ENCODE data around the gene MTUS2. TPM values are rescaled to one million over a fixed set of nuclear protein-coding genes. Genes with fewer than 3 reads are reported as not detected.

Gene MTUS2
- total and polyA plus RNA-seq, 2 of the 8 experiments (the other 6 are each of a cell fraction or from before 2014, with no cell fraction given) = 0.18 to 0.80 TPM

DNA sequence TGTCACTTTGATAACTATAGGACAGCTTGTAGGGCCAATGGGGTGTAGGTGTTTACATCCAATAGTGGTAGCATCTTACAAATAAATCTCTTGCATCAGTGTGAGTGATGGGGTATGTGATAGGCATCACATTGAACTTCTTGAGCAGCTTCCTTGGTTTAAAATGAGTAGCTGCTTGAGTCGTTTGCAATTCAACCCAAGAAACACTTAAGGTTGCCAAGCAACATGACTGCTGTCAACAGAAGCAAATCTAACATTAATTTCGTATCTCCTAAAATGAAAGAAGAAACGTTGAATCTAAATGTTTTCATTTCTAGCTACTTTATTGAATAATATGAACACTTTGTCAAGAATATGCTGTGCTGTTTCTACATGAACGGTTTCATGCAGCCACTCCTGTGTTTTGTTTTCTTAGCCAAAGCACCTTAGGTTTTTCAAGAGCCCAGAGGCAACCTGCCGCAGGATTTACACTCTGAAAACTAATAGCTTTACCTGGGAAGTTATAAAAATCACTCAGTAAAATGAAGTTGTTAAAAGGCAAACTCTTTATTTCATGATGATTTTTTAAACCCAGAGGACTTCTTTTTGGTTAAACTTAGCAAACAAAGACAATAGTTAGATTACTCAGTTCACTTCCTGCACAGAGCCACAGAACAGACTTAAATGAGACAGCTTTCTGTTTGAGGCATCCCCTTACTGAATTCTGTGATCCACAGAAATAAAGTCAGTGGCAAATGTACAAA, 305.2 kb downstream of the MTUS2 start:
- FAIRE-seq (no peak), DNase-seq (ENCODE audit: low read depth in 1 of 2, low spot score in 2 of 2) (no peak)
- ChIA-PET POLR2A (ENCODE audit: partially characterized antibody) (interaction anchor here (0.9 kb wide), 1 partner anchor 19 kb away, joined by 3 read pairs; no protein-coding TSS in a partner anchor), CTCF (ENCODE audit: partially characterized antibody) (interaction anchor here (0.6 kb wide), 1 partner anchor 19 kb away, joined by 3 read pairs; no protein-coding TSS in a partner anchor)
- H3K27me3 ChIP-seq (replicated peaks in 1 of 4; ENCODE audit: control insufficient read depth in 3 of 4, extremely low read depth in 1 of 4, insufficient read depth in 3 of 4, low read length in 3 of 4) = peaks cover 0 to 3% (median 0%) of the 10 kb centered on the region in 4 experiments; a peak in 1 of 7 replicates
- H3K9ac ChIP-seq (replicated peaks in 1 of 4; ENCODE audit: extremely low read depth in 1 of 4, low read depth in 3 of 4, low read length in 3 of 4) = no peak overlapping the region
- no peak overlapping the region for H2AK5ac ChIP-seq (ENCODE audit: low read depth, low read length)
- no peak overlapping the region for H3K27ac ChIP-seq (ENCODE audit: low read depth, low read length)
- H3K23ac ChIP-seq (ENCODE audit: insufficient read length) = no peak overlapping the region
- no peak overlapping the region for H2BK5ac ChIP-seq (ENCODE audit: low read depth, low read length)
- H3K9me3 ChIP-seq (ENCODE audit: insufficient read depth in 2 of 2, low read depth in 1 of 2, low read length in 1 of 2) = no peaks in the 10 kb centered on the region
- no peaks in the 10 kb centered on the region for H3K36me3 ChIP-seq (ENCODE audit: control insufficient read depth in 2 of 4, insufficient read depth in 4 of 4, low read length in 3 of 4)
- 65% methylated on average over 5 of the region's 5 CpGs; no CpG with 5 or more reads in 1 of the 2 experiments for WGBS, 2 experiments (ENCODE audit: extremely low coverage in 1 of 2, insufficient coverage in 1 of 2, insufficient read length in 1 of 2, insufficient replicate concordance in 2 of 2, low coverage in 1 of 2, low lambda C conversion rate in 2 of 2, missing lambda C conversion rate in 1 of 2)
- no peak overlapping the region for H2BK120ac ChIP-seq (replicated peaks; ENCODE audit: low read depth, low read length)
- H3K79me2 ChIP-seq (ENCODE audit: control insufficient read depth in 1 of 2, insufficient read depth in 2 of 2, low read length in 2 of 2) = no peaks in the 10 kb centered on the region
- H2BK12ac ChIP-seq (ENCODE audit: low read depth, low read length) = no peak overlapping the region
- H2AFZ ChIP-seq (ENCODE audit: low read length) = no peak overlapping the region
- H3K56ac ChIP-seq (replicated peaks; ENCODE audit: insufficient read length, low read depth, low read length) = no peak overlapping the region
- H4K20me1 ChIP-seq (replicated peaks in 1 of 2; ENCODE audit: control insufficient read depth in 1 of 2, insufficient read depth in 2 of 2, low read length in 2 of 2) = no peaks in the 10 kb centered on the region
- H2BK15ac ChIP-seq (ENCODE audit: low read length) = no peak overlapping the region
- H4K8ac ChIP-seq (ENCODE audit: extremely low read depth, insufficient read depth, low read length) = no peak overlapping the region
- no peaks in the 10 kb centered on the region; the same call in 1 of the 2 replicates for H3K23me2 ChIP-seq (ENCODE audit: low read depth, low read length)
- H4K91ac ChIP-seq (replicated peaks; ENCODE audit: insufficient read length, low read length) = no peak overlapping the region
- H4K5ac ChIP-seq (ENCODE audit: insufficient read length, low read depth, low read length) = no peak overlapping the region
- H3K4me2 ChIP-seq (ENCODE audit: insufficient read depth in 1 of 2, low read depth in 2 of 2, low read length in 2 of 2) = no peak overlapping the region
- H3K4me3 ChIP-seq (ENCODE audit: extremely low read depth in 1 of 4, insufficient read depth in 2 of 4, low read depth in 3 of 4, low read length in 4 of 4) = no peak overlapping the region
- H3K79me1 ChIP-seq (ENCODE audit: low read depth, low read length) = no peaks in the 10 kb centered on the region
- H2BK20ac ChIP-seq (ENCODE audit: low read length) = no peak overlapping the region
- H3K14ac ChIP-seq (ENCODE audit: insufficient read length) = no peak overlapping the region
- no peak overlapping the region for H3K18ac ChIP-seq (ENCODE audit: extremely low read depth, low read length)
- H3K4ac ChIP-seq (replicated peaks; ENCODE audit: insufficient read length, low read depth, low read length) = no peak overlapping the region
- TF ChIP-seq SP2 (IDR thresholded peaks at IDR 0.05; ENCODE audit: low read length) = no peak
- no peaks in the 10 kb centered on the region for H3K4me1 ChIP-seq (replicated peaks in 1 of 4; ENCODE audit: control insufficient read depth in 3 of 4, insufficient read depth in 4 of 4, low read length in 3 of 4)
